Smooth muscle cell (in vitro differentiated cells): Measurements from ENCODE around the gene MBOAT7. TPM values are rescaled to one million over a fixed set of nuclear protein-coding genes. Genes with fewer than 3 reads are reported as not detected.

ENCODE experiments used
- DNase-seq: peaks from one replicate; lab custom pipeline; 2025; ENCODE audit not compliant: unreplicated experiment; lab: John Stamatoyannopoulos, UW
- H2AFZ ChIP-seq: fragments of 200-600 bp; sonication (generic); 2 replicates; pipeline ENCODE4 v1.6.0; 2016; ENCODE audit warnings: antibody characterized with exemption, low read depth, mild to moderate bottlenecking
- H3F3A ChIP-seq: fragments of 200-600 bp; sonication (generic); 2 replicates; pipeline ENCODE4 v1.6.0; 2017; ENCODE audit warnings: antibody characterized with exemption, low read depth
- H3K27ac ChIP-seq: fragments of 200-600 bp; sonication (generic); 2 replicates; pipeline ENCODE4 v1.5.1; 2016; ENCODE audit warnings: low read depth, mild to moderate bottlenecking
- H3K27me3 ChIP-seq: fragments of 200-600 bp; sonication (generic); 2 replicates; pipeline ENCODE4 v1.6.1; 2016; ENCODE audit warnings: low read depth, mild to moderate bottlenecking
- H3K36me3 ChIP-seq: fragments of 200-600 bp; sonication (generic); 2 replicates; pipeline ENCODE4 v1.5.1; 2016; ENCODE audit warnings: low read depth
- H3K4me1 ChIP-seq: fragments of 200-600 bp; sonication (generic); 2 replicates; pipeline ENCODE4 v1.5.1; 2016; ENCODE audit warnings: low read depth
- H3K4me2 ChIP-seq: fragments of 200-600 bp; sonication (generic); 2 replicates; pipeline ENCODE4 v1.6.0; 2016; ENCODE audit warnings: mild to moderate bottlenecking
- H3K4me3 ChIP-seq: fragments of 200-600 bp; sonication (generic); 2 replicates; pipeline ENCODE4 v1.5.1; 2016; ENCODE audit warnings: mild to moderate bottlenecking
- H3K79me2 ChIP-seq: fragments of 200-600 bp; sonication (generic); 2 replicates; pipeline ENCODE4 v1.6.0; 2016; ENCODE audit warnings: low read depth, mild to moderate bottlenecking
- H3K9ac ChIP-seq: fragments of 200-600 bp; sonication (generic); 2 replicates; pipeline ENCODE4 v1.6.0; 2016; ENCODE audit warnings: low read depth
- H3K9me3 ChIP-seq: fragments of 200-600 bp; sonication (generic); replicated peaks from 2 replicates; pipeline ENCODE4 v1.5.1; 2016; ENCODE audit warnings: low read depth
- H4K20me1 ChIP-seq: fragments of 200-600 bp; sonication (generic); 2 replicates; pipeline ENCODE4 v1.6.0; 2016; ENCODE audit warnings: low read depth
- WGBS: methylation state at CpG from one replicate; pipeline ENCODE4 v1.1.7; 2016; ENCODE audit warnings: low lambda C conversion rate; 5-methylcytosine and 5-hydroxymethylcytosine counted together
- polyA plus RNA-seq: library from polyadenylated mRNA; unstranded; fragments of >200 nt; fragmentation: Nextera tagmentation; extraction: Ambion mirVana; gene quantifications from 2 replicates; pipeline ENCODE4 v1.2.1, GENCODE V29; 2016
- total RNA-seq: library from RNA; depleted of rRNA; stranded (reverse); fragments of >200 nt; gene quantifications from 2 replicates; pipeline ENCODE4 v1.2.3, GENCODE V29; 2014
- TF ChIP-seq, protein P1 (sequence below): fragments of 200-600 bp; sonication (generic); IDR thresholded peaks from 2 replicates; pipeline ENCODE4 v1.5.1; 2017; ENCODE audit warnings: borderline replicate concordance, mild to moderate bottlenecking, antibody characterized with exemption; ENCODE audit not compliant: insufficient read depth, poor library complexity, severe bottlenecking

MBOAT7 gene
- total and polyA plus RNA-seq, 2 experiments from 2014 or later = 106 to 110 TPM

DNA sequence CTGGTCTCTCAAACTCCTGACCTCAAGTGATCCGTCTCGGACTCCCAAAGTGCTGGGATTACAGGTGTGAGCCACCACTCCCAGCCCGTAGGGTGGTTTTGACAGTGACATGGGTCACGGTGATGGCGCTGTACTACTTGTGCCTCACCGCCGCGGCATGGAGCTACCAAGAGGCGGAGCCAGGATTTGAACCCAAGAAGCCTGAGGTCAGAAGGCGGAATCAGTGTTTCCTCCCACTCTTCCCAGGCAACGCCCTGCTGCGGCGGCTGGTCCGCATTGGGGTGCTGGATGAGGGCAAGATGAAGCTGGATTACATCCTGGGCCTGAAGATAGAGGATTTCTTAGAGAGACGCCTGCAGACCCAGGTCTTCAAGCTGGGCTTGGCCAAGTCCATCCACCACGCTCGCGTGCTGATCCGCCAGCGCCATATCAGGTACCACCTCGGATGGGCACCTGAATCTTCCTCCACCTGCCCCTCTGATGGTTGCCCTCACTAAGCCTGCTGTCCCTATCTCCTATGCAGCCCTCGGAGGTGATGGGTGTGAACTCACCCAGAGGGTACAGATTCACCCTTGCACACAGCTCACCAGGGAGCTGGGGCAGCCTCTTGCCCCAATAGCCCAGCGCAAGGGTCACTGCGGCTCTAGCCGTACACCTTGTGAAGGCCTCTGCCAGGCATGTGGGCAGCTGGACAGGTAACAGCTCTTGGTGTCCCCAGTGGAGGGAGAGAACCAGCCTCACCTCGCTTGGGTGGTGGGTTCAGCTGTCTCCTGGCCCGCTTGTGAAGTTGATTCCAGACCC, 16.9 kb upstream of the MBOAT7 start:
- Histone ChIP-seq H2AFZ (no peak overlapping the region), H3K79me2 (peaks cover 56% of the 10 kb centered on the region), H3K4me2 (no peak overlapping the region), H3K27me3 (no peaks in the 10 kb centered on the region), H3K4me1 (peaks cover 24% of the 10 kb centered on the region), H3K36me3 (no peaks in the 10 kb centered on the region), H4K20me1 (peaks cover 100% of the 10 kb centered on the region), H3K4me3 (no peak overlapping the region), H3K9me3 (no peaks in the 10 kb centered on the region), H3F3A (peaks cover 78% of the 10 kb centered on the region), H3K27ac (no peak overlapping the region), H3K9ac (no peak overlapping the region)
- DNase-seq = no peak
- TF ChIP-seq, protein P1, sequence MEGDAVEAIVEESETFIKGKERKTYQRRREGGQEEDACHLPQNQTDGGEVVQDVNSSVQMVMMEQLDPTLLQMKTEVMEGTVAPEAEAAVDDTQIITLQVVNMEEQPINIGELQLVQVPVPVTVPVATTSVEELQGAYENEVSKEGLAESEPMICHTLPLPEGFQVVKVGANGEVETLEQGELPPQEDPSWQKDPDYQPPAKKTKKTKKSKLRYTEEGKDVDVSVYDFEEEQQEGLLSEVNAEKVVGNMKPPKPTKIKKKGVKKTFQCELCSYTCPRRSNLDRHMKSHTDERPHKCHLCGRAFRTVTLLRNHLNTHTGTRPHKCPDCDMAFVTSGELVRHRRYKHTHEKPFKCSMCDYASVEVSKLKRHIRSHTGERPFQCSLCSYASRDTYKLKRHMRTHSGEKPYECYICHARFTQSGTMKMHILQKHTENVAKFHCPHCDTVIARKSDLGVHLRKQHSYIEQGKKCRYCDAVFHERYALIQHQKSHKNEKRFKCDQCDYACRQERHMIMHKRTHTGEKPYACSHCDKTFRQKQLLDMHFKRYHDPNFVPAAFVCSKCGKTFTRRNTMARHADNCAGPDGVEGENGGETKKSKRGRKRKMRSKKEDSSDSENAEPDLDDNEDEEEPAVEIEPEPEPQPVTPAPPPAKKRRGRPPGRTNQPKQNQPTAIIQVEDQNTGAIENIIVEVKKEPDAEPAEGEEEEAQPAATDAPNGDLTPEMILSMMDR = no peak
- 95% methylated on average over 27 of the region's 27 CpGs for WGBS

GRCh38 chr19:54204767-54205468, 15.5 kb upstream of the MBOAT7 start:
- H3K4me3 ChIP-seq = no peak overlapping the region
- no peaks in the 10 kb centered on the region for H3K9me3 ChIP-seq
- 98% methylated on average over 4 of the region's 4 CpGs for WGBS
- no peak overlapping the region for H3K9ac ChIP-seq
- peaks cover 24% of the 10 kb centered on the region for H3K4me1 ChIP-seq
- peaks cover 71% of the 10 kb centered on the region for H3F3A ChIP-seq
- peaks cover 61% of the 10 kb centered on the region for H3K79me2 ChIP-seq
- peaks cover 89% of the 10 kb centered on the region for H4K20me1 ChIP-seq
- H3K36me3 ChIP-seq = no peaks in the 10 kb centered on the region
- TF ChIP-seq, protein P1 = no peak
- no peak overlapping the region for H3K27ac ChIP-seq
- H2AFZ ChIP-seq = no peak overlapping the region
- H3K4me2 ChIP-seq = peak overlapping the region; percentile 6
- no peaks in the 10 kb centered on the region for H3K27me3 ChIP-seq
- no peak for DNase-seq

DNA sequence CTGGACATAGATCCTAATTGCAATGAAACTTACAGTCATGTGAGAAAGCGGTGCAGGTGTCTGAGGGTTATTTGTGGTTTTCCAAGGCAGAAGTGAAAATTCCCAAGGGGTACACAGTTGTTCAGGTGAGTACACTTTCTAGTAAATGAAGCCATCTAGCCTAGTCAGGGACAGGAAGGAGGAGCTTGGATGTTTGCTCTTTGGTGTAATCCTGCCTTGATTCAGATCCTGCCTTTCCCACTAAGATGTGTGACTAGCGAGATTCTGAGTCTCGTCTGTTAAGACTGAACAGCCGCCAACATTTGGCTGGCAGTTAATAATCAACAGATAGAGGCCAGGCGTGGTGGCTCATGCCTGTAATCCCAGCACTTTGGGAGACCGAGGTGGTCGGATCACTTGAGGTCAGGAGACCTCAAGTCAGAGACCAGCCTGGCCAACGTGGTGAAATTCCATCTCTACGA, 13.8 kb upstream of the MBOAT7 start:
- Histone ChIP-seq H2AFZ (no peak overlapping the region), H3K4me3 (peak overlapping the region; percentile 72), H3K4me2 (peak overlapping the region; percentile 89), H4K20me1 (peaks cover 72% of the 10 kb centered on the region), H3K9me3 (no peaks in the 10 kb centered on the region), H3K36me3 (no peaks in the 10 kb centered on the region), H3K27me3 (no peaks in the 10 kb centered on the region), H3K27ac (no peak overlapping the region), H3K4me1 (peaks cover 21% of the 10 kb centered on the region), H3F3A (peaks cover 62% of the 10 kb centered on the region), H3K9ac (peak overlapping the region; percentile 96), H3K79me2 (peaks cover 61% of the 10 kb centered on the region)
- no peak for DNase-seq
- TF ChIP-seq, protein P1 = no peak
- WGBS = 50% methylated on average over 9 of the region's 9 CpGs
